Right ventricle myocardium inferior (tissue), 1 donor: ENCODE results near the gene TMIGD2. TPM values are rescaled to one million over a fixed set of nuclear protein-coding genes. Genes with fewer than 3 reads are reported as not detected.
"Not testable (repeated sequence)": the region's sequence is repeated elsewhere in the genome, so short reads cannot be mapped to it uniquely, and the experiment has no call there.

Experiments
- ATAC-seq: fragments of 200-7000 bp; cut with Tn5 transposase; one replicate; pipeline ENCODE4 v1.9.1; 2020; ENCODE audit warnings: mild to moderate bottlenecking, moderate library complexity
- DNase-seq: peaks from one replicate; pipeline ENCODE4 v3.0.0; 2021; ENCODE audit errors: missing footprints
- intact Hi-C: fragments of 100-400 bp; cut with DNase I; formaldehyde crosslinking; loops from one replicate; pipeline ENCODE4 v1.11.0; 2022
- total RNA-seq: library from RNA; stranded (reverse); fragmentation: NEBNext Ultra II Directional; extraction: Animal tissue kit (Norgen Biotek cat#: 25700); gene quantifications from one replicate; pipeline ENCODE4 v1.2.1, GENCODE V29; 2021
- donor health status: DM: no; HTN: yes; CAD: no; lungs with severe emphysema.

Gene TMIGD2
- total RNA-seq, 1 donor from 2014 or later, result not detected

GRCh38 chr19:4301590-4302242 lies 473 bp downstream of the TMIGD2 start:
- ATAC-seq (no peak), DNase-seq (no peak)
- intact Hi-C loops, result no loop called here

GRCh38 chr19:4300589-4300988 lies 1.6 kb downstream of the TMIGD2 start:
- intact Hi-C loops, result no loop called here
- ATAC-seq (no peak), DNase-seq (no peak)

- no peak for DNase-seq
- no peak for ATAC-seq
- intact Hi-C loops, result no loop called here
Observed at GRCh38 chr19:4298810-4299550, 3.2 kb downstream of the TMIGD2 start.

GRCh38 chr19:4297901-4298809 lies 4.0 kb downstream of the TMIGD2 start:
- intact Hi-C loops, result no loop called here
- DNase-seq, result no peak
- ATAC-seq, result no peak

GRCh38 chr19:4295972-4296771 lies 6.0 kb downstream of the TMIGD2 start:
- intact Hi-C loops, result no loop called here
- DNase-seq (no peak), ATAC-seq (no peak)

GRCh38 chr19:4294389-4294788 lies 7.8 kb downstream of the TMIGD2 start:
- DNase-seq, result no peak
- intact Hi-C loops, result no loop called here
- ATAC-seq, result no peak

GRCh38 chr19:4292515-4292914 lies 9.7 kb downstream of the TMIGD2 start:
- no peak for ATAC-seq
- no peak for DNase-seq
- intact Hi-C loops, result no loop called here

- intact Hi-C loops, result no loop called here
- DNase-seq (no peak), ATAC-seq (no peak)
Observed at GRCh38 chr19:4291184-4291732, 10.9 kb downstream of the TMIGD2 start.

GRCh38 chr19:4288091-4288777 lies 14.0 kb downstream of the TMIGD2 start:
- DNase-seq (no peak), ATAC-seq (no peak)
- intact Hi-C loops, result no loop called here

- DNase-seq, intact Hi-C loops, ATAC-seq: not testable (repeated sequence)
Observed at GRCh38 chr19:4286141-4286540, 16.0 kb downstream of the TMIGD2 start.

GRCh38 chr19:4284974-4285373 lies 17.2 kb downstream of the TMIGD2 start:
- ATAC-seq (no peak), DNase-seq (no peak)
- intact Hi-C loops, result no loop called here

- ATAC-seq, result no peak
- intact Hi-C loops, result no loop called here
- DNase-seq, result no peak
Observed at GRCh38 chr19:4284176-4284958, 17.8 kb downstream of the TMIGD2 start.

- intact Hi-C loops, result loop anchor here (10.0 kb wide), 1 partner anchor 255 kb away; the partner anchor contains the start of gene PLIN5
- ATAC-seq, result peak; percentile 20
Observed at GRCh38 chr19:4279530-4280422, 22.4 kb downstream of the TMIGD2 start.

GRCh38 chr19:4279267-4279529 lies 23.0 kb downstream of the TMIGD2 start:
- intact Hi-C loops, result loop anchor here (10.0 kb wide), 1 partner anchor 256 kb away; the partner anchor contains the start of gene PLIN5
- no peak for ATAC-seq
- DNase-seq, result no peak

More at GRCh38 chr19:4279530-4280422, 22.4 kb downstream of the TMIGD2 start:
- peak; percentile 11 for DNase-seq

- peak; percentile 0 for DNase-seq
- intact Hi-C loops, result loop anchor here (10.0 kb wide), 1 partner anchor 256 kb away; the partner anchor contains the start of gene PLIN5
Observed at GRCh38 chr19:4278419-4279266, 23.5 kb downstream of the TMIGD2 start, which contains the start of gene SHD. Gene SHD, plus strand, starts transcription at chr19:4279266. Its CDS starts 798 bp downstream, at chr19:4280064.

More at GRCh38 chr19:4278419-4279266, 23.5 kb downstream of the TMIGD2 start, which contains the start of gene SHD:
- ATAC-seq, result no peak
